Ishikawa (cell line): ENCODE results near the gene DGKG.

Source experiments
- CEBPB ChIP-seq: IDR thresholded peaks from 2 replicates; pipeline ENCODE4 v1.6.1; 2012
- CREB1 ChIP-seq: IDR thresholded peaks from 2 replicates; pipeline ENCODE4 v1.6.1; 2012; ENCODE audit warnings: low read depth
- EGR1 ChIP-seq: IDR thresholded peaks from 2 replicates; pipeline ENCODE4 v1.6.1; 2012
- EP300 ChIP-seq: IDR thresholded peaks from 2 replicates; pipeline ENCODE4 v1.6.1; 2012; ENCODE audit warnings: borderline replicate concordance
- FOXM1 ChIP-seq: IDR thresholded peaks from 2 replicates; pipeline ENCODE4 v1.6.1; 2012; ENCODE audit warnings: low read depth, borderline replicate concordance
- MAX ChIP-seq: IDR thresholded peaks from 2 replicates; pipeline ENCODE4 v1.6.1; 2012
- NFIC ChIP-seq: IDR thresholded peaks from 2 replicates; pipeline ENCODE4 v1.6.1; 2012
- RAD21 ChIP-seq: IDR thresholded peaks from 2 replicates; pipeline ENCODE4 v1.6.1; 2012; ENCODE audit warnings: low read depth
- TAF1 ChIP-seq: IDR thresholded peaks from 2 replicates; pipeline ENCODE4 v1.6.1; 2012; ENCODE audit warnings: low read depth, mild to moderate bottlenecking
- TCF12 ChIP-seq: IDR thresholded peaks from 2 replicates; pipeline ENCODE4 v1.6.1; 2012; ENCODE audit warnings: low read depth
- TEAD4 ChIP-seq: IDR thresholded peaks from 2 replicates; pipeline ENCODE4 v1.6.1; 2012
- USF1 ChIP-seq: IDR thresholded peaks from 2 replicates; pipeline ENCODE4 v1.6.1; 2012
- YY1 ChIP-seq: IDR thresholded peaks from 2 replicates; pipeline ENCODE4 v1.6.1; 2012; ENCODE audit warnings: low read depth
- ZBTB7A ChIP-seq: IDR thresholded peaks from 2 replicates; pipeline ENCODE4 v1.6.1; 2012; ENCODE audit warnings: low read depth
- TF ChIP-seq, protein P1 (sequence below): IDR thresholded peaks from 2 replicates; pipeline ENCODE4 v1.6.1; 2012; ENCODE audit warnings: low read depth, mild to moderate bottlenecking

Gene DGKG

GRCh38 chr3:186321746-186322145, 40.3 kb downstream of the DGKG start:
- TF ChIP-seq CREB1 (no peak), TCF12 (no peak), USF1 (no peak), NFIC (no peak), EGR1 (no peak), RAD21 (no peak), ZBTB7A (no peak), TEAD4 (no peak), TAF1 (no peak), FOXM1 (no peak), EP300 (no peak), YY1 (no peak), MAX (no peak), CEBPB (no peak)
- TF ChIP-seq, protein P1, sequence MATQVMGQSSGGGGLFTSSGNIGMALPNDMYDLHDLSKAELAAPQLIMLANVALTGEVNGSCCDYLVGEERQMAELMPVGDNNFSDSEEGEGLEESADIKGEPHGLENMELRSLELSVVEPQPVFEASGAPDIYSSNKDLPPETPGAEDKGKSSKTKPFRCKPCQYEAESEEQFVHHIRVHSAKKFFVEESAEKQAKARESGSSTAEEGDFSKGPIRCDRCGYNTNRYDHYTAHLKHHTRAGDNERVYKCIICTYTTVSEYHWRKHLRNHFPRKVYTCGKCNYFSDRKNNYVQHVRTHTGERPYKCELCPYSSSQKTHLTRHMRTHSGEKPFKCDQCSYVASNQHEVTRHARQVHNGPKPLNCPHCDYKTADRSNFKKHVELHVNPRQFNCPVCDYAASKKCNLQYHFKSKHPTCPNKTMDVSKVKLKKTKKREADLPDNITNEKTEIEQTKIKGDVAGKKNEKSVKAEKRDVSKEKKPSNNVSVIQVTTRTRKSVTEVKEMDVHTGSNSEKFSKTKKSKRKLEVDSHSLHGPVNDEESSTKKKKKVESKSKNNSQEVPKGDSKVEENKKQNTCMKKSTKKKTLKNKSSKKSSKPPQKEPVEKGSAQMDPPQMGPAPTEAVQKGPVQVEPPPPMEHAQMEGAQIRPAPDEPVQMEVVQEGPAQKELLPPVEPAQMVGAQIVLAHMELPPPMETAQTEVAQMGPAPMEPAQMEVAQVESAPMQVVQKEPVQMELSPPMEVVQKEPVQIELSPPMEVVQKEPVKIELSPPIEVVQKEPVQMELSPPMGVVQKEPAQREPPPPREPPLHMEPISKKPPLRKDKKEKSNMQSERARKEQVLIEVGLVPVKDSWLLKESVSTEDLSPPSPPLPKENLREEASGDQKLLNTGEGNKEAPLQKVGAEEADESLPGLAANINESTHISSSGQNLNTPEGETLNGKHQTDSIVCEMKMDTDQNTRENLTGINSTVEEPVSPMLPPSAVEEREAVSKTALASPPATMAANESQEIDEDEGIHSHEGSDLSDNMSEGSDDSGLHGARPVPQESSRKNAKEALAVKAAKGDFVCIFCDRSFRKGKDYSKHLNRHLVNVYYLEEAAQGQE = no peak

DNA sequence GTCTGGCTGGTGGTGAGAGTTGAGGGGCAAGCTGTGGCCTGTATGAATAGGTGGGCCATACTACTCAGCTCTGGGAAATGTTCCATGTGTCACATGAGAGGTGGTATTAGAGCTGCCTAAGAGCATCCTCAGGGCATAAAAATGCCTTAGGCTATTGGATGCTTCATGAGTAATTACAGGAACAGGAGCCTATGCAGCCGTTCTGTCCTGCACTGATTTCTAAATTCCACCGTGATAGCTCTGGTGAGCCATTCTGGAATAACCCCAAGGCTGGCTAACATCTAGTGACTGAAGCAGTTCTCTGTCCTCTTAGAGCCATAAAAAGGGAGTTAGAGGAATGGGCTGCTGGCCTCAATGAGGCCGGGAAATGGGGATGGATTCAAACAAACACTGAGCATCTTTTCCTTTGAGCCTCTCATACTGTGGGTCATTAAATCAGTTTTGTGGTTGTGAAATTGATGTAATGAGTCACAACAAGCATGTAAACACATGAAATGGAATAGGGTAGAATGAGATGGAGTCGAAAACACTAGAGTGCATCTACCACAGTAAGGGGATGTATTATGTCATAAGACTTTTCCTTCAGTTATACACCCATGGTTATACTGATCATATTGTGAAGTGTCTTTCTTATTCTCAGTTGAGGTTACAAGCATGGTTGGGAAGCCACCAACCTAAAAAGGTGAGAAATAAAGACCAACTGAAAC, 41.0 kb downstream of the DGKG start:
- TF ChIP-seq, protein P1 = no peak
- TF ChIP-seq EP300 = no peak
- no peak for TF ChIP-seq CREB1
- no peak for TF ChIP-seq YY1

DNA sequence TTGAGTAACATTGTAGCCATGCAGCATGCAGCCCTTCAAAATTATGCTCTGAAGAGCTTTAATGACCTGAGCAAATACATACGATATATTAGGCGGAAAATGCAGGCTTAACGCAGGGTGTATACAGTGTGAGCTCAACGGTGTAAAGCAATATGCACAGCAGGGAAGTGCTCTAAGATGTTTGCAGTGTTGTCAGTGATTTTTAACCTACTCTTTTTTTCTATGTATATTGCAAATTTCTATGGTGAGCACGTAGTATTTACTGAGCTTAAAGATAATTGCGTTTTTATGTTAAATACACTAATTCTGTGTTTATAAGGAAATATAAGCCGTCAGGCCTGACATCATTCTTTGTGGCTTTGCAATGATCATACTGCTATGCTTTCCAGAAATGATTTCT, 42.1 kb downstream of the DGKG start:
- TF ChIP-seq CREB1 (no peak), TEAD4 (no peak), USF1 (no peak), TCF12 (no peak), RAD21 (no peak), ZBTB7A (no peak), EP300 (no peak), CEBPB (no peak), FOXM1 (no peak), YY1 (no peak), EGR1 (no peak), NFIC (no peak), MAX (no peak)
- TF ChIP-seq, protein P1 = no peak

DNA sequence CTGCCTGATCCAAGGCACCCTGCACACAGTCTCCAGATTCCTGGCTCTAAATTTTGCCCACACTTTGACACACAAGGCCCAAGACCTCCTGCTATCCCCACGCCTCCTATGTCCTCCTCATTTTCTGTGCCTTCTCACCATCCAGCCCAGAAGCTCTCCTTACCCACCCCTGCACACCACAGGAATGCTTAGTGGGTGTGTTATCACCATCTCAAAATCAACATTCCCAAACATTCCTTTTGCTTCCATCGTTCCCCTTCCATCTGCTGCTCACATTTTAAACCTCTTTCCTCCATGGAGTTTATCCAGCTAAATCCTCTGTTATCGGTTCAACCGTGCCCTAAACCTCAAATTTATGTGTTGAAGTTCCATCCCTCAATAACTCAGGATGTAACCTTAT, 43.9 kb downstream of the DGKG start:
- TF ChIP-seq YY1 = no peak
- TF ChIP-seq, protein P1 = no peak
- no peak for TF ChIP-seq NFIC
- no peak for TF ChIP-seq TCF12
- TF ChIP-seq CEBPB = no peak
- TF ChIP-seq TEAD4 = no peak
- TF ChIP-seq TAF1 = no peak
- no peak for TF ChIP-seq CREB1
- no peak for TF ChIP-seq RAD21
- no peak for TF ChIP-seq USF1
- TF ChIP-seq FOXM1 = no peak
- no peak for TF ChIP-seq ZBTB7A
- TF ChIP-seq EGR1 = no peak
- no peak for TF ChIP-seq EP300
- TF ChIP-seq MAX = no peak
